HG03439 (cell line): Measurements from ENCODE around the gene CFAP61.
"Not testable (repeated sequence)": the region's sequence is repeated elsewhere in the genome, so short reads cannot be mapped to it uniquely, and the experiment has no call there.

Source experiments
- ATAC-seq: cut with Tn5 transposase; IDR thresholded peaks from one replicate; pipeline ENCODE4 v1.9.1; 2021; ENCODE audit warnings: mild to moderate bottlenecking, moderate library complexity; ENCODE audit not compliant: unreplicated experiment

Gene CFAP61, protein sequence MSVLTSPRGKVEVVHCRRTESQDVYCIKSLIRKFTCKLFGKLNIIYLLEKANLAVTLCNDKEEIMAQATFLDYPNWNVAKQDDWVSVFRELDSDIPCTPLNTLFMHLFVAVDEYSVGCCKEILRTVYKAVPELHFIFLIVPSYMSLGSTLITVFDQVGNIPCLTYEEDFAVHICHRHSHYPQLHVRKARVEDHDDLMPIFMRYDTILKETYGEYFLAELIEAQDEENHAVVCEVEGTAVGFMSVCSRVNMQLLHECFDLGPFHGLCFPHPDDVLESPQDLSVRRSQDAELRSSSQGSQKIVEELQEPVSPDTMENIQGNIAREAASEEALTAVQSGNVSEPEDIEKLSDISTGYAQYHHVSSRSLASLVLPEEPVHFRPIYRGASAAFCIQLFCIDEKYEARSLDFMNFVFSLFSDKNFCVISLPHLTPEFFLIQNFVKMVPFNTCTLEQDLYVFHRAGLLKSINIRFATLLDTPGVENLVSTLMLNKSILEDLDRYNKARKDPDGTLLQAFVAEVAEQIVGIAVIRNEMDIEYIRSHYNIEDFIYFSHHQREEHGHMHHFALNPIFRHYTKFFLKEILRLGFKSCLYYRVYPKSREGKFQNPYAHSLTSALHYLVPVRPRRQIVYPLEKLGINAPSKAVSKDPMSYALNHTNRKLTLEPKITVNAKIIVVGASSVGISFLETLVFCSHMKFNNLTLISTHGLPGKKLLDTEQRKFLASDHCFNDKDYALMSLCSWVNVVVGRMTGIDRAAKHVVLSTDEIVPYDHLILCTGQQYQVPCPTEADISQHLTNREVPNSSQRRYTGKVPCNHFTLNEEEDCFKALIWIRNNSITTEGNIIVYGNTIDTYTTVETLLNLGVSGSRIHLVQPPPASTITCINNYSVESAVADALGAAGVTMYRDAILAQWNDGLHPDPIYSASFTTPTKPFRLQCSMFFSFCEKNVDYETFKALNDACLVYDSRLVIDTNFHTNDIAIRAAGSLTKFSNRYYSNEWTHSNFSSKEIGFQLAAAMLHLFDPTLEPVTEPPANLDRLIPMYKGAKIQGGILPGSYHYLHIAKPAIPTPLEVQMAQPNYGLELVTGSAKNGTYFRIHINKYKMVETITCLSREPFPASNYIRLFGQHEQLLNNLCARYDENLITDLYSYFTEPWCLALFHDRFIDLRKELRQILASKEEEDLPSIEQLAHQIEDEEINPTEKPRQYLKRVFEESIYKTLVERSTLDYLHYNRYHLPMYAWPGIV

DNA sequence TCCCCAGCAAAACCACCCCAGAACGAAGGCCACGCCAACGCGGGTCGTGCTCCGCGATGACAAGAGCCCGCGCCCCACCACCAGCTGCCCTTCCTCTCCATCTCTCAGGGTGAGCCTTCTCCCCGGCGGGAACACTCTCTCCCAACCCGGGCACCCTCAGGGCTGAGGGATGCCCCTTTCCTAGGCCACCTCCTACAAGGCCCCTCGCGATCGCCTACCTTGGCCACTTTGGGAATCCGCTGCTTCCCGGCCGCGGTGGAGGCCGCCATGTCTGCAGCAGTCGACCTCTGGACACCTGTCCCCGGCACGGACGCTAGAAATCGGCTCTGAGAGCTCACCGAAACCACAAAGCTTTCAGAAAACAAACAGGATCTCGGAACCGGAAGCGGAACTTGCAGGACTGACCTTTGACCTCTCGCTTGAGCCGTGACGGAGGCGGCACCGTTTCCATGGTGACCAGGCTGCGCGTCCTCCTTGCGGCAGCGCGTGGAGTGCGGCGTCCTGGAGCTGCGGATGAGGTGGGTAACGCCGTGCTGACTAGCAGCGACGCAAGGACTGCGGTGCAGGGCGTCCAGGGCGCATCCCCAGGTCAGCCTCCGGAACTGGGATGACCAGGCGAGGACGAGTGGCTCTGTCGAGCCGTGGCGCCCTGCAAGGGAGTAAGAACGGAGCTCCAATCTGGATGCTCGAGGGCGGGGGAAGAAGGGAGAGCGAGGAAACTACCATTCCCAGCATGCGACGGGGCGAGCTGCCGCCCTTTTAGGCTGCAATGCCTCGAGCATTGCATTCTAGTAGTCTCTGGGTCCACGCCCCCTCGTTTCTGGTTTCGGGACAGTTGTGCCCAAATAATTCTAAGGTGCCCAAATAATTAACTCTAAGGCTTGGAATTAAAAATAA lies at the start of gene CFAP61, which contains the start of gene CRNKL1:
Gene CFAP61 (plus strand): TSS at position 459 of the 897 bp plus-strand sequence. CDS start 4,122 bp downstream, outside the sequence.
Gene CRNKL1 (minus strand): TSS at position 393 of the 897 bp plus-strand sequence. CDS start 124 bp downstream, at position 269.
- ATAC-seq = peak; percentile 96

DNA sequence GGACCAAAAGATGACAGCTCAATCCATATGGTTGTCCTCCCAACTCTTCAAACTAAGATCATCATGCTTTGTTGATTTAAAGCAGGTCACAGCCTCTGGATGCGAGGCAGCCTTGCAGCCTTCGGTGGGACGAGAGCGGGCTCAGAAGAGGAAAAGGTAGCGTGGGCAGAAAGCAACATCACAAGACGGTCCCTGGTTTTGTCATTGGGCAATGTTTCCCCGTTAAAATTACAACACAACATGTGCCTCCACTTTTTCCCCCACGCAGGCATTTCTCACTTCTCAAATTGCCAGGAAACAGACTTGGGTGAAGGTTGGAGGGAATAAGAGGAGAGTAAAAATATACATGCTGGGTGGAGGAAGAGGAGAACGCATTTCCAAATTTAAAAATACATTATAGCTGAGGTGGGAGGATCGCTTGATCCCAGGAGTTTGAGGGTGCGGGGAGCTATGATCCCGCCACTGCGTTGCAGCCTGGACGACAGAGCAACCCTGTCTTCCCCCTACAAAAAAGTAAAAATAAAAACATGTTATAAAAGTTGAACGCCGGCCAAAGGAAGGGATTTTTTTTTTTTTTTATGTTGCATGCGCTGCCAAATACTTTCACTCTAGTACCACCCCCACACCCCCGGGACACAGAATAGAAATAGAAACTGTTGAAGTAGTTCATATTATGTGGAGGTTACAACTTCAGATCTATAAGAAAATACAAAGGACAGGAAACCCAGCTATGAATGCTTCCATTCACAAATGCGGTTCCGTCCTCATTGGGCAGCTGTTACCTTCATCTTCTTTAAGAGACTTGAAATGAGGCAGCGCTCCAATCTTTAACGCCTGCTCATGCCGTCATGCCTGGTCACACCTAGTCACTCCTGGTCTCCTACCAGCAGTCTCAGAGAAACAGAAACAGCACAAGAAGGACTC lies 49.0 kb upstream of the CFAP61 start:
- no peak for ATAC-seq

DNA sequence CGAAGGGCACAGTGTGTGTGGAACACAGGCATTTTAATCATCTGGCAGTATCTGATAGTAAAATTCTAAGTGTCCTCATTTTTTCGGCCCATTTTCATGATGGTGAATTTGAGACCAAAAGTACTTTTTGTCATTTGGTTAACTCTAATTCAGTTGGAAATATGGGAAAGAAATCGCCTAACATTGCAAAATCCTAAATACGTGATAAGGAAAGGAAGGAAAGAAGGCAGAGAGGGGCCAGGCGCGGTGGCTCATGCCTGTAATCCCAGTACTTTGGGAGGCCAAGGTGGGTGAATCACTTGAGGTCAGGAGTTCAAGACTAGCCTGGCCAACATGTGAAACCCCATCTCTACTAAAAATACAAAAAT lies 48.4 kb upstream of the CFAP61 start:
- not testable (repeated sequence) for ATAC-seq

DNA sequence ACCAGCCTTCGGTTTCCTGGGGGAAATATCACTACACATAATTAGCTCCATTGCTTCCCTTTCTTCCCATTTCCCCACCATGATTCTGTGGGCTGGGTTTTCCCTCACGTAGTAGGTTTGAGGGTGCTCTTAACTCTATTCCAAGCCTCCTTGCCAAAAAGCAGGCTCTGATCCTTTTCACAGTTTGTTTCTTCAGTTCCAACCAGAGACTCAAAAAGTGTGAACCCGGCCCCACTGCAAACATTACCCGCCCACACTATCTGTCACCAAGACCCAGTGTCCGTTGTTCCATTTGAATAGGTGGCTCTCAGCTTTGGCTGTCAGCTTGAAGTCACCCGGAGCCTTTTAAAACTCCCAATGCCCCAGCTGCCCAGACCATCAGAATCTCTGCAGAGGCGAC lies 47.0 kb upstream of the CFAP61 start:
- ATAC-seq = no peak

DNA sequence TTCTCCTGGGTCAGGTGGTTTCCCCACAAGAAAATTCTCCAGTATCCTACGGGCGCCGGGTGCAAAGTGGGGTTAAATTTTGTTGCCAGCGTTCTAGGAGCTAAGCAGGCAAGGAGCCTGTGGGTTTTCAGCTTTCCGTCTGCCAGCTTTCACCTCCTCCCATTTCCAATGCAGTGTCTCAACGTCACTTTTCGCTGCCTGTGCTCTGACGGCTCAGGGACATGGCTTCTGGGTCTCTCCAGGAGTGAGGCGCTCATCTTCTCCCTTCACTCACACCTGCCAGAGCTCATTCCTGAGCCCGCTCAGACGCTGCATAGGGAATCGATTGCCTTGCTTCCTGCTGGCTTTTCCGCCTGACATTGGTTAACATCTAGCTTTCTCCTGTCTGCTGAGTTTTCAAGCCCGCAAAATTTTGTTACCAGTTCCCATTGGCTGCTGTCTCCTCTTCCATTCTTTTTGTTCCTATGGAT lies 42.5 kb upstream of the CFAP61 start:
- ATAC-seq = no peak

DNA sequence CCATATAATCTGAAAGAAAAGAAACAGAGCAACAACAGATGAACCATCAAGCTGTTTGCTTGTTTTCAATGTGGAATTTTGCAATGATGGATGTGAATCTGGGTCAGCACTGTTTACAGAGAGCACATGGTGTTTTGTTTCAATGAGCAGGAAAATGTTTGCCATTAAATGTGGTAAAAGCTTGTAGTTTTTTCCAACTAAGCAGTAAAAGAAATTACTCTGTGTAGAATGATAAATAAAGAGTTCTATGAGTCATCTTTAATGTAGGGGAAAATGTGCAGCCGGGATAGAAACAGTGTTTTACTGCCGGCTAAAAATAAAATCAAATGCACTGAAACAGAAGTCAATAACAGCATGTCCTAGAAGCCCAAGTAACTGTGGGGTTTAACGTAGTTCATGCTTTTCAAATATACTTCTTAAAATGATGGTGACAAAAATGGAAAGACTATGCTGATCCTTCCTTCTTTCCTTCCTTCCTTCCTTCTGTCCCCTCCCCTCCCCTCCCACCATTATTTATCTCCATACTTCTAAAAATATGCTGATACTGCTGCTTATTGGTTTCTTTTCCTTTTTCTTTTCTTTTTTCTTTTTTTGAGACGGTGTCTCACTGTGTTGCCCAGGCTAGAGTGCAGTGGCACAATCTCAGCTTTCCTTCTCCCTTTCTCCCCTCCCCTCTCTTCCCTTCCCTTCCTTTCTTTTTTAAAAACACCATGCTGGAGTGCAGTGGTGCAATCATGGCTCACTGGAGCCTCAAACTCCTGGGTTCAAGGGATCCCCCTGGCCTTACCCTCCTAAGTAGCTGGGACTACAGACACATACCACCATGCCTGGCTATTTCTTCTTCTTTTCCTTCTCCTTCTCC lies 41.5 kb upstream of the CFAP61 start:
- ATAC-seq = no peak

DNA sequence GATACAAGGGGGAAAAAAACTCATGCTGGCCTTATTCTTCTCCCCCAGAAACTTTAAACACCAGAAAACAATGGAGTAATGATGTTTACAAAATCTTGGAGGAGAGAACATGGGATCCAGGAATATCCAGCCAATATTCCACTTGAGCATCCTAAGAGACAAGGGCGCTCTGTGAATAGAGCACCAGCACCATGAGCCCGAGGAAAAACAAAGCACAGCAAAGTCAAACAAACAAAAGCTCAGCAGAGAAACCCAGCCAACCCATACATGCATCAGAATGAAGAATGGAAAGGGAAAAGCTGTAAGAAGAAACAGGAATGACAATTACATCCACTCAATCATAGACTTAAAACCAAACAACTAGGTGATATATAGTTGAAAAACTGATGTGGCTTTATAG lies 39.8 kb upstream of the CFAP61 start:
- no peak for ATAC-seq

DNA sequence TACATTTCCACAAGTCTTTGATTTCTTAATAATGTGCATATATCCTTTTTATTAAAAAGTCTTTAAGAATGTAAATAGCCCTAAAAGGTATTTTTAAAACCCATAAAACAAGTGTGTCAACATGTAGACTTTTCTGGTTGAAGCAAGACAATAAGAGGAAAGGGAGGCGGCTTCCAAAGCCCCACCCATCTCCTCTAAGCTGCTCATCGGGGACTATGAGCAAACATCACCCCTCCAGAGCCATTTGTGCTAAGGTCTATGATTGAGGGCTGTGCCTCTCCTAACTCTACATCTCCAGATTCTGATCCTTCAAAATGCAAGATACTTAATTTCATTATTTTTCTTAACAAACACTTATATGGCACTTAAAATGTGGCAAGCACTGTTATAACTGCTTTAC lies 37.7 kb upstream of the CFAP61 start:
- ATAC-seq = no peak

DNA sequence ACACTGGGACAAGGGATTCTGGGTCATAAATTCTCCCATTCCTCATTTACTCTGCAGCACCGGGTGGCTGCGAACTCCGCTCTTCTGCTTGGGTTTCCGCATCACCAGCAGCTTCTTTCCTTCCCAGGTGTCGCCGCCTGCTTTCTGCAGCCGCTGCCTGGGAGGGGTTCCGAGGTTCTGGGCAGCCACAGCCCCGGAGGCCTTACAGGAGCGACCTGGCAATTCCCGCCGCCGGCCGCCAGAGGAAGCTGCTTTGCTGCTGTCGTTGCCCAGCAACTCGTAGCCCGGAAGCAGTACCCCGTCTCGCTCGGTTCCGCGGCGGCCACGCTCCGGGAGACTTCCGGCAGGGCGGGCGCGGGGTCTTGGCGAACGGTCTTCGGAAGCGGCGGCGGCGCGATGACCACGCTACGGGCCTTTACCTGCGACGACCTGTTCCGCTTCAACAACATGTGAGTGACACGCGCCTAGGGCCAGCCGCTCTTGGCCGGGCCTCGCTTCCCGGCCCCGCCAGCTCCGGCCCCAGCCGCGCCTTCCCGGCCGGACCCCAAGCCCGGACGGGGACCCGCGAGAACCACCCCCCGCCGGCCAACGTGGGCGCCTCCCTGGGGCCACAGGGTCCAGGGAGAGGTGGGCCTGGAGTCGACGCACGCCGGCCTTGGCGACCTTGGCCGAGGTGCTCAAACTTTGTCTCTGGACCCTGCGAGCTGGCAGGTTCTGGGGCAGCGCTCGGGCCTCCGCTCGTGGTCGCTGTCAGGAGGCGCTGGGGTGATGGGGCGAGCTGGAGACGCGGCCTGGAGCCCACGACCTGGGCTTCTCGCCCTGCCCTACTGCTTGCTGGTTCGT lies 35.1 kb upstream of the CFAP61 start, which contains the start of gene NAA20:
Gene NAA20 (plus strand): TSS at position 362 of the 843 bp plus-strand sequence. CDS start 35 bp downstream, at position 397.
- ATAC-seq = peak; percentile 92

DNA sequence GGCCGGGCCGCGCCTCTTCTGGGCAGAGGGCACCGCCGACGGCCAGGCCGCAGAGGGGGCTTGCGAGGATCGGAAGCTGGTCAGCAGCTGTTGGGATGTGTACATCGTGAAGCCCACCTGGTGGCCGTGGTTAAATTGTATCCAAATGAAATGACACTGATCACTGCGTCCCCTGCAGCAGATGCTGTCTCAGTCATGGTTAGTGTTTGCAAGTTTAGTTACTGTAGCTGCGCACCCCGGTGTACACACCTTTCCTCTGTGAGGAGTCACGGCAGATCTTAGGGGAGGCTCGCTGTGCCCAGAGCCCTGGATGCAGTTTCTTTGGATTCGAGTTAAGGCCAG lies 34.5 kb upstream of the CFAP61 start:
- ATAC-seq = peak; percentile 12

DNA sequence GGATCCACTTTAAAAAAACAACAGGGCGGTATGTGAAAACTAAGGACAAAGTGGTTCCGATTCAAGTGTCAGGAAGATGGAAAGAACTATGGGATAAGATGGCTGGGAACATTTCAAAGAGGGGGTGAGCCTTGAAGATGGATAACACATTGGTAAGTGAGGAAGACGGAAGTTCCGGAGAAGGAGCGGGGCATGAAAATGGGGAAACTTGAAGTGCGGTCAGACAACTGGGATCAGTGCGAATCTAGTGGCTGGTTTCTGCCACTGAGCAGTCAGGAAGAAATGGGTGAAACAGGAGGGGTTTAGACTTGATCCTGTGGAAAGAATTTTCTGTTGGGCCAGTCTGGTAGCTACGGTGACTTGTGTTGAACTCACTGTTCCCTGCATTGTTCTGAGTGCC lies 34.0 kb upstream of the CFAP61 start:
- ATAC-seq = no peak

DNA sequence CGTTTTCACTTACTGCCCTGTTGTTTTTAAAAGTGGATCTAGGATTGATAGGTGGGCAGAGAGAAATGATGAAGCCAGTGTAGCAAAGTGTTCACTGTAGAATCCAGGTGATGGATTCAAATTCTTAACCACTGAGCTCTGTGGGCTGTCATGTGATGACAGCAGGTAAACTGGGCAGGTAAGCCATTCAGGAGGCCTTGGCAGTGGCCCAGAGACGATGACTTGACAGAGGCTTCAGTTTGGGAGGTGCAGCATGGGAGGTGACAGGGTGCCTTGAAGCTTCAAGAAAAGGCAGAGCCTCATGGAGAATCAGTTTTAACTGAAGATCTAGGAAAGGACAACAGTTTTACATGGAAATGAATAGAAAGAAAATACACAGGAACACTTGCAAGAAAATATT lies 33.2 kb upstream of the CFAP61 start:
- no peak for ATAC-seq

DNA sequence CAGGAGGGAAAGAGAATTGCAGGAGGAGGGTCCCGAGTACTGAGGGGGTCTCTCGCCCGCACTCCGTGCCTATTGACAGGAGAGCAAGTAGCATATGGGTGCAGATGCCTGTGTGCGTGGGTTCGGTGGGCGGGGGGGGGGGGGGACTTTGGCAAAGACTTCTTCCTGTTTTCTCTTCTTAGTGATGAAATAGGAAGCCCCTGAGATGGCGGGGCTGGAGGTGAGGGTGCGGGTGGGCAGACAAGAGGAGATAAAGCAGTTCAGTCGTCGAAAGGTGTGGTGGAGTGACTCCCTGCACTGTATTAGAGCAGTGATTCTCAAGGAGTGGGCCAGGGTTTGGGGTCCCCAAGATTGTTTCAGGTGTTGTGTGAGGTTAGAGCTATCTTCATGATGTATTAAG lies 31.4 kb upstream of the CFAP61 start:
- ATAC-seq = no peak

DNA sequence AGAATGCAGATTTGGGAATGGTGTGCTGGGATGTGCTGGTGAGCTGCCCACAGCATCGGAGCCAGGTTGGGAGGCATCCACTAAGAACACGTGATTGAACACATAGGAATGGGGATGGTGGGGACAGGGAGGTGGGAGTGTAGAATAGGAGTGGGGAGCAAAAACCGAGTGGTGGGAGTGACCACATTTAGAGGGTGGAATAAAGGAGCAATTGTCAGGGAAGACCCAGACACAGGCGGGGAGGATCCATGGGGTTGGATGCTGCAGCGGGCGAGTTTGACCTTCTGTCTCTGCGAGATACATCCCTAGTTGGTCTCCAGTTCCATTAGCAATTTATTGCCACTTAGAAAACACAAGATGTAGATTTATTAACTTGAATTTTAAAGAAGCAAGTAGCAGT lies 30.5 kb upstream of the CFAP61 start:
- ATAC-seq = no peak

DNA sequence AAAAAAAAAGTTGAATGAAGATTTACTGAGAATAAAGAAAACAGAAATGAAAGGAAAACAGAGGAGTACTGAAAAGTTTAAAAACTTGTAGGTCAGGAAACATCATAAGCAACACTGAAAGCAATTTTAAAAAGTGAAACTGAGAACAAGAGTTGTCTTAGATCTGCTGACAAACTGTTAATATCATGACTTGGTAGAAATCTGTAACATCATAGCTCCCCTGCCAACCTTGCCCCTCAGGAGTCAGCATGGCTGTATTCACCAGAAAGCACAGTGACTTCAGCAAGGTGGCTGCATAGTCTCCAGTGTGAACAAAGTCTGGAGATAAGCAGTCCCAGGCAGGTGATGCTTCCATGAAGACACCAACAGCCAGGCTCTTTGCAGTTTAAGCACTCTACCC lies 29.8 kb upstream of the CFAP61 start:
- peak; percentile 62 for ATAC-seq

DNA sequence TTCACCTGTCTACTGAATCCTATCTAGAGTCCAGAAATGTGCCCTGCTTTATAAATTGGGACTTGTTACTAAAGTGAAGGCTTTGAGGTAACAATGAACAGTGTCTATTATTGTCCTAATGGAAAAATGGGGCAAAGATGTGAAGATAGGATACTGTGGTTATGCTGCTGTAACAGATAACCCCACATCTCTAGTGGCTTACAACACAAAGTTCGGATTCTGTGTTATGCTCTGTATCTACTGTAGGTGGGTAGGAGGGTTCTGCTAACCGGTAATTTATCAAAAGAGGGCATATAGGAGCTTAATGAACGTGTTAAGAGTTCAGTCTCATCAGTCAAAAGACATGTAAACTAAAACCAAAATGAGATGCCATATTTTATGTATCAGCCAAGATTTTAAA lies 28.9 kb upstream of the CFAP61 start:
- ATAC-seq = no peak

DNA sequence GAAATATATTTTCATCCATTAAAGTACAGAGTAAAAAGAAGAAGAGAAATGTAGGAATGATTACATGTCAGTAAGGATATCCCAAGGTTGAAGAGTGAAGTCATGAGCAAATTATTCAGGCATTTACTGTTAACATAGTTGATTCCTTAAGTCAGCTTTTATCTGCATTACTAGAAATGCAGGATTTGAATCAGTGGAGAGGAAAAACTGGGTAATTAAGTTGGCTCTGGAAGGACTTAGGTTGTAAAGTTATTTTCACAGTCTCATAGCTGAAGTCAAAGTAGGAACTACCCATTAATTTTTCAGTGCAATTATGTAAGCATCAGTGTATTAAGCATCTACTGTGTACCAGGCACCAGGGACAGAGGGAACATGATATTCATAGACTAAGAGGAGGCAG lies 27.4 kb upstream of the CFAP61 start:
- no peak for ATAC-seq
